AG04450 (cell line): ENCODE data around the gene LITAF. TPM values are rescaled to one million over a fixed set of nuclear protein-coding genes. Genes with fewer than 3 reads are reported as not detected.

Experiments used
- CTCF ChIA-PET: fragments of 300-600, 350-600 bp; formaldehyde crosslinking; extraction: SDS; loops from one replicate; lab custom pipeline; 2022; ENCODE audit warnings: antibody characterized with exemption, inconsistent platforms; lab: Charles Lee
- POLR2A ChIA-PET: fragments of 350-600 bp; formaldehyde crosslinking; extraction: SDS; loops from one replicate; lab custom pipeline; 2021; ENCODE audit warnings: antibody characterized with exemption, inconsistent platforms; lab: Yijun Ruan, JAX
- DNase-seq: peaks from one replicate; pipeline ENCODE4 v3.0.0-alpha.2; 2011; ENCODE audit warnings: low read depth, low spot score
- H3K27ac ChIP-seq: one replicate; pipeline ENCODE4 v1.5.1; 2012; ENCODE audit warnings: low read depth, low read length, control low read depth
- H3K27me3 ChIP-seq: one replicate; pipeline ENCODE4 v1.6.0; 2012; ENCODE audit warnings: low read length; ENCODE audit not compliant: control insufficient read depth, insufficient read depth
- H3K4me3 ChIP-seq: 2 replicates; pipeline ENCODE4 v1.5.1; 2011; ENCODE audit warnings: mild to moderate bottlenecking, low read depth, low read length, control low read depth
- H3K9me3 ChIP-seq: 2 replicates; pipeline ENCODE4 v1.5.1; 2012; ENCODE audit warnings: low read length; ENCODE audit not compliant: control insufficient read depth, insufficient read depth
- polyA plus RNA-seq: library from polyadenylated mRNA; depleted of rRNA; stranded (reverse); fragments of >200 nt; gene quantifications from 2 replicates; pipeline ENCODE4 v1.2.3, GENCODE V29; 2011
- TF ChIP-seq, protein P1 (sequence below): IDR thresholded peaks from 2 replicates; pipeline ENCODE4 v1.5.1; 2011; ENCODE audit warnings: low read depth, low read length, control low read depth, inconsistent platforms

Gene LITAF
- polyA plus RNA-seq, 1 experiment, result 190 TPM

- TF ChIP-seq, protein P1, sequence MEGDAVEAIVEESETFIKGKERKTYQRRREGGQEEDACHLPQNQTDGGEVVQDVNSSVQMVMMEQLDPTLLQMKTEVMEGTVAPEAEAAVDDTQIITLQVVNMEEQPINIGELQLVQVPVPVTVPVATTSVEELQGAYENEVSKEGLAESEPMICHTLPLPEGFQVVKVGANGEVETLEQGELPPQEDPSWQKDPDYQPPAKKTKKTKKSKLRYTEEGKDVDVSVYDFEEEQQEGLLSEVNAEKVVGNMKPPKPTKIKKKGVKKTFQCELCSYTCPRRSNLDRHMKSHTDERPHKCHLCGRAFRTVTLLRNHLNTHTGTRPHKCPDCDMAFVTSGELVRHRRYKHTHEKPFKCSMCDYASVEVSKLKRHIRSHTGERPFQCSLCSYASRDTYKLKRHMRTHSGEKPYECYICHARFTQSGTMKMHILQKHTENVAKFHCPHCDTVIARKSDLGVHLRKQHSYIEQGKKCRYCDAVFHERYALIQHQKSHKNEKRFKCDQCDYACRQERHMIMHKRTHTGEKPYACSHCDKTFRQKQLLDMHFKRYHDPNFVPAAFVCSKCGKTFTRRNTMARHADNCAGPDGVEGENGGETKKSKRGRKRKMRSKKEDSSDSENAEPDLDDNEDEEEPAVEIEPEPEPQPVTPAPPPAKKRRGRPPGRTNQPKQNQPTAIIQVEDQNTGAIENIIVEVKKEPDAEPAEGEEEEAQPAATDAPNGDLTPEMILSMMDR, result no peak
- ChIA-PET POLR2A (interaction anchor here (1.0 to 5.2 kb wide), 4 partner anchors 10 to 43 kb away, joined by 3 to 30 read pairs (median 4); partner anchors contain the start of gene LITAF), CTCF (interaction anchor here (0.7 to 0.9 kb wide), 3 partner anchors 98 to 234 kb away, joined by 3 to 4 read pairs (median 4); no protein-coding TSS in a partner anchor)
- no peak overlapping the region for H3K4me3 ChIP-seq
- DNase-seq, result no peak
- no peaks in the 10 kb centered on the region; the same call in 1 of the 2 replicates for H3K9me3 ChIP-seq
- H3K27me3 ChIP-seq, result no peaks in the 10 kb centered on the region
- H3K27ac ChIP-seq, result peak overlapping the region; percentile 78
Measured at GRCh38 chr16:11630046-11630767, 43.5 kb upstream of the LITAF start.

GRCh38 chr16:11629071-11630030 lies 42.6 kb upstream of the LITAF start:
- ChIA-PET POLR2A (interaction anchor here (0.6 to 5.2 kb wide), 5 partner anchors 11 to 88 kb away, joined by 3 to 30 read pairs (median 4); partner anchors contain the start of gene LITAF), CTCF (interaction anchor here (0.7 to 0.9 kb wide), 3 partner anchors 97 to 233 kb away, joined by 3 to 4 read pairs (median 4); no protein-coding TSS in a partner anchor)
- H3K9me3 ChIP-seq, result no peaks in the 10 kb centered on the region; the same call in 1 of the 2 replicates
- H3K27me3 ChIP-seq, result no peaks in the 10 kb centered on the region
- peak; percentile 44 for DNase-seq
- no peak overlapping the region for H3K4me3 ChIP-seq
- peak overlapping the region; percentile 78 for H3K27ac ChIP-seq
- TF ChIP-seq, protein P1, result no peak

GRCh38 chr16:11627822-11628457 lies 41.2 kb upstream of the LITAF start:
- CTCF ChIA-PET, result interaction anchor here (0.6 to 1.4 kb wide), 2 partner anchors 15 to 95 kb away, joined by 3 to 4 read pairs; no protein-coding TSS in a partner anchor
- TF ChIP-seq, protein P1, result no peak
- POLR2A ChIA-PET, result interaction anchor here (5.2 kb wide), 1 partner anchor 12 kb away, joined by 30 read pairs; no protein-coding TSS in a partner anchor
- H3K27ac ChIP-seq, result peak overlapping the region; percentile 61
- no peak overlapping the region for H3K4me3 ChIP-seq
- no peak for DNase-seq
- H3K9me3 ChIP-seq, result no peaks in the 10 kb centered on the region; the same call in 1 of the 2 replicates
- no peaks in the 10 kb centered on the region for H3K27me3 ChIP-seq

- POLR2A ChIA-PET, result interaction anchor here (5.2 kb wide), 1 partner anchor 13 kb away, joined by 30 read pairs; no protein-coding TSS in a partner anchor
- TF ChIP-seq, protein P1, result no peak
- DNase-seq, result no peak
- CTCF ChIA-PET, result interaction anchor here (1.4 to 1.6 kb wide), 2 partner anchors 13 to 95 kb away, joined by 4 read pairs; no protein-coding TSS in a partner anchor
- Histone ChIP-seq H3K9me3 (no peaks in the 10 kb centered on the region; the same call in 1 of the 2 replicates), H3K4me3 (no peak overlapping the region), H3K27ac (no peak overlapping the region), H3K27me3 (no peaks in the 10 kb centered on the region)
Measured at GRCh38 chr16:11627292-11627663, 40.6 kb upstream of the LITAF start.
